UCSD-AML1 (cell line): ENCODE results near the gene ABLIM3.
A peak's percentile ranks its signal among the peaks of the same experiment; 100 is the strongest.

Experiments used
- DNase-seq: peaks from one replicate; lab custom pipeline; 2025; ENCODE audit not compliant: unreplicated experiment; lab: John Stamatoyannopoulos, UW

Gene ABLIM3

DNA sequence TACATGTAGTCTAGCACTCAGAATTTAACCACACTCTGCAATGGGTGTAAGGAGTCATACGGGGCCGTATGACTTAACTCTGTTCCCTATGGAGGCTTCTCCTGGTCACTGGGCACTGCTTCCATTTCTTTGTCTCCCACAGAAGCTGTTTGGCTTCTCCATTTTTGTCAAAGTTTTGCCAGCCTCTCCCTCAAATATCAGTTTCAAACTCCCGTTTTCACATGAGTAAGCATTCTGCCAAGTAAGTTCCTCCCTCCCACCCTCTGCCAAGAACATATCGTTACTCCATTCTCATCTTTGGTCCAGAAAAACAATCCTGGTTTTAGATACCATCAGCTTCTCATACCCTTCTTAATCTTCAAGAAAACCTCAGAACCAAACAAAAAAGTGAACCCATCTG, 136.5 kb downstream of the ABLIM3 start:
- DNase-seq = no peak

DNA sequence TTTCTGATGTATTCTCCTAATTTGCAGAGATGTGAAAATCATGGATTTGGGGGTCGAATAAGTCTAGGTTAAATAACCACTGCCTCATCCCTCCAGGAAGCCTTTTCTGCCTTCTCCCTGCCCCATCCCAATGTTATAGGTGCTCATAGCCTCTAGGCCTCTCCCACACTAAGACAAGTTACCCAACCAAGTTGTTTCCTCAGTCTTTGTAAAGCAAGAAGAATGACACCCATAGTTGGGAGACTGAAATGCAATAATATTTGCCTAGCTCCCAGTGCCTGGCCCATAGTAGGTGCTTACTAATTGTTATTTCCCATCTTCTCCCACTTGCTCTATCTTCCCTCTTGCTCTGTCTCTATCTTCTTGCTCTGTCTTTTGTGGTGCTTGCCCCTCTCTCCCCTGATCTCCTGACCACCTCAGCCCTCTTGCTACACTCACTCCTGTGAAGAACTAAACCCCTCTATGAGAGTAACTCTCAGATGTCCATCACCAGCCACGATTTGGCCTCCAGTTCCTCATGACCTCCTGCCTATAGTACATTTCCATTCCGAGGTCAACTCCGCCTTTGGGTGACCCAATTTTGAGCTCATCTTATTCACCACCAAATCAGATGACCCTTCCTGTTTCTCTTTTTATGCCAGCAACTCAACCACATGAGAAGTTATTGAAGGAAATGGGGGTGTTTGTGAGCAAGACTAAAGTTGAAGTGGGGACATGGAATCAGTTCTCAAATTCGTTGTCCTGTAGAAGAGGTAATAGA, 137.3 kb downstream of the ABLIM3 start:
- no peak for DNase-seq

DNA sequence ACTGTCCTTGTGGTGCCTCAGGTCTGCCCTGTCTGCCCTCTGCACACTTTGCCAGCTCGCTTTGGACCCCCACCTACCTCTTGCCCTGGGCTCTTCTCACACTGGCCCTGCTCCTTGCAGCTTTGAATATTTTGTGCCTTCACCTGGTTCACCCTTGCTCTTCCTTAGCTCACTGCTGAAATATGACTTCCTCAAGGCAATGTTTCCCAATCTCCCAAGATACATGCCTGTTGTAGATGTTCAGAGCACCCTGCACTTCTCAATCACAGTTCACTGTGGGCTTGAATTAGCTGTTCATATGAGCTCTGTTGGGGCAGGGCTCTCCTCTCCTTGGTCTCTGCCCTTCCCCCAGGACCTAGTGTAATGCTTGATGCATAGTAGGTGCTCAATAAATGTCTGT, 138.4 kb downstream of the ABLIM3 start:
- no peak for DNase-seq

DNA sequence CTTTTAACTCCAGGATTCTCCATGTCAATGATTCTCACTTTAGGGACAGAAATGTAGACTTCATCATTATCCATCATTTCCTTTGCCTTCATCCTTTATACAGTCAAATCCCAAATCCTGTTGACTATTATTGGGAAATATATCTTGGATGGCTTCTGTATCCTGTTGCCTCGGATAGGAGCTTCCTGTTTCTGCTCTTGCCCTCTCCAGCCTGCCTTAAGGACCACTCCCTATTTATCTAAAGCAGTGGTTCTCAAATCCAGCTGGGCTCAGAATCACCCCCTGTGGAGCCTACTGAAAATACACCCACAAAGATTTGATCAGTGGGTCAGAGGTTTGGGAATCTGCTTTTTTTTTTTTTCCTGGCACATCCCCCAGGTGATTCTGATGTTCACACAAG, 138.8 kb downstream of the ABLIM3 start:
- no peak for DNase-seq

DNA sequence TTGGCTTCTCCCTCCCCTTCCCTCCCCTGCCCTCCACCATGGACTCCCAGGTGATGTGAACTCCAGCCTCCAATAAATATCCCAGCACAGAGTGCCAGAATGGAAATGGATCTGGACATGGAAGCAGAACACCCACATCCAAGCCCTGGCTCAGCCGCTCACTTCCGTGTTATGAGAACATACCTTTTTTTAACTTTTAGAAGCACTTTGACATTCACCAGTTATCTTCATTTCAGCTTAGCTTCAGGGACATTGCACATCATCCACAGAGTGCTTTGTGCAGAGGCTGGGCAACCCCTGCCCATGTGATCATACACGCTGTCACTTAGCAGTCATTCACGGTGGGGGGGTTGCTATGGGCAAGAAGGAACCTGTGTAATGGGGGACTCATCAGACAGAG, 139.5 kb downstream of the ABLIM3 start:
- DNase-seq = no peak

DNA sequence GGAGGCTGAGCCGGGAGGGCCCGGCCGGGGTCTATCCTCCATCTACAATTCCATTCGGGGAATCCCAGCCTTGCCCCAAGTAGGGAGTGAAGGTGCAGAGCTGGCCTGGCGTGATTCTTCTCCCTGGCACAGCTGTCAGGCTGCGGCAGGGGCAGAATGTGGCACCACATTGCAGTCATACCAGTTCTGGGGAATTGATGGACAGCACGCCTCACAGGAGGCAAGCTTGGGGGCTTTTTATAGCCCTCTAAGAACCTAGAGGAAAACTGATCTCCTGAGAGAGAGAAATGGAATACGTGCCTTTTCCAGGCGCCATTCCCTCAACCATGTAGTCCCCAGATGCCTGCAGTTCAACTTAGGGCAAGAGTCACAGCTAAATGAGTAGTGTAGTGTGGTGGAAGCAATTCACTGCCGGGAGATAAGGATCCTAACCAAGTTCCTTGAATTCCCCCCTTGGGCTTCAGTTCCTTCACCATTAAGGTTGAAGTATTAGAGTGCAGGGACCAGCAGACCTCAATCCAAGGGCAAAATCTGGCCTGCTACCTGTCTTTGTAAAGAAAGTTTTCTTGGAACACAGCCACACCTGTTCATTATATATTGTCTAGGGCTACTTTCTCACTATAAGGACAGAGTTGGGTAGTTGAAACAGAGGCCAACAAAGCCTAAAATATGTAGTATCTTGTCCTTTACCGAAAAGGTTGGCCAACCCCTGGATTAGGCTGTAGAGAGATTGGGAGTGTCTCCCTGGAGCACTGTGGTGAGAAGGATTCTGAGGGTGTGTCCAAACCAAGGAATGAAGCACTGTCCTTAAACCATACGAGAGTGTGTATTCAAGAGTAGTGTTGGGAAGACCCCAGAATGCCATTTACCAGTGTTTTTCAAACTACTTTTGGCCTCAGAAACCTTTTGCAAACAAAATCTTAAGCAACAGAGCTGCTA, 141.0 kb downstream of the ABLIM3 start:
- DNase-seq = no peak

DNA sequence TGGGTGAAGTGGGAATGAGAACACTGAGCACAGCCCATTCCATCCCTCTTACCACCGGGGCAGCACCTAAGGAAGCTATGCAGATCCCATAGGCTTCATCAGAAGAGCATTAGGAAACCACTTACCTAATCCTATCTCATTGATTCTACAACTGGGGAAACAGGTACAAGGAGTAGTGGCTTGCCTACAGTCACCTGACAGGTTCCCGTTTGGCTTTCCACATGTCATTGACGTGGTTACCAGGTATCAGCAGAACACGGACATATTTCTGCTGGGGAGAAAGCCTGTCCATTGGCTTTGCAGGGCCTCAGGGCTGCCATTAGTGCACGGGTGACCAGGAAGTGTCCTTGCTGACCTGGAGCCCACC, 141.7 kb downstream of the ABLIM3 start:
- no peak for DNase-seq

DNA sequence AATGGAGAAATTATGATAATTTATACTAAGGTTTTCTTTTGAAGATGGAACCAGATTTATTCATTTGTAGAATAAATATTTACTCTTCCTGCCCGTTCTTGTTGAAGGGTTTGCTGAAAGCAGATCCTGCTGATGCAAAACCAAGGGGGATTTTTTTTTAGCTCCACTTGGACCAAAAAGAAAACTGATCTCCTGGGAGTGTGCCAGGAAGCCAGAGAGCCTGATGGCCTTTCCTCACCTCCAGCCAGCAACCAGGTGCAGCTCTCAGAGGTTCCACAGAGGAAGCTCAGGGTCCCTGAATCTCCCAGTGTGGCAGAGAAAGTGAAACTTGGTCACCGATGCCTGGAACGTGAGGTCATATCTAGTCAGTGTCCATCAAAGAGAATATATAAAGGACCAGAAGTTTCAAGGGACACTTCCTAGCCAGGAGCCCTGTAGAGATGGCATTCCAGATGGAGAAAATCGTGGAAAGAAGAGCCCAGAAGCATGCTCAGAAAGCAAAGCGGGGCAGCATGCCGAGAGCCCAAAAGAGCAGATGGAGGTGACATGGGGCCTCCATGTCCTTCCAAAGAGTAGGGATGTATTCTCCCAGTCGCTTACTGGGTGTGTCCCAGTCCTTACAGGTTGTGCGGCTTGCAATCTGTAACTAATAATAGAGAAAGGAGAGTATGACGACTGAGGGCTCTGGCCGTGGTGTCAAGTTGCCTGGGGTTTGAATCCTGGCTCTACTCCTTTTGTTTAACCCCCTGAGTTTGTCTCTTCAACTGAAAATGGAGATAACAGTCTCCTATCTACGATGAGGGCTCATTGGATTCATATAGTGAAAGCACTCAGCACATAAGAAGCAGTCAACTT, 142.6 kb downstream of the ABLIM3 start:
- DNase-seq = no peak

DNA sequence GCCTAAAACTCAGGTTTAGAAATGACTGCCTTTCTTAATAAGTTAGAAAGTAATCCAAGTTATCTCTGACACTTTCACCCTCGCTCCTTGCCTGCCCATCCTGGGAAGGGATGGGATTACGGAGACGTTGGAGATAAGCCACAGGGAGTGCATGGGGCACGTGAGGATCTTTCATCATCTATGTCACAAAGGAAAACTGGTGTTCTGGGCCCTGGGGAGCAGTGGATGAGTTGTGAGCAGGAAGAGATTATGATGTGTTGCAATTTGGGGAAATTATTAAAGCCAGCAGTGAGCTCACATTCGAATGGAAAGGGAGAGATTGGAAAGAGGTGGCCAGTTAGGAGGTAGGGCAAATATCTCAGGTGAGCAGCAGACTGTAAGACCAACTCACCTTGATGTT, 143.2 kb downstream of the ABLIM3 start:
- DNase-seq = no peak

DNA sequence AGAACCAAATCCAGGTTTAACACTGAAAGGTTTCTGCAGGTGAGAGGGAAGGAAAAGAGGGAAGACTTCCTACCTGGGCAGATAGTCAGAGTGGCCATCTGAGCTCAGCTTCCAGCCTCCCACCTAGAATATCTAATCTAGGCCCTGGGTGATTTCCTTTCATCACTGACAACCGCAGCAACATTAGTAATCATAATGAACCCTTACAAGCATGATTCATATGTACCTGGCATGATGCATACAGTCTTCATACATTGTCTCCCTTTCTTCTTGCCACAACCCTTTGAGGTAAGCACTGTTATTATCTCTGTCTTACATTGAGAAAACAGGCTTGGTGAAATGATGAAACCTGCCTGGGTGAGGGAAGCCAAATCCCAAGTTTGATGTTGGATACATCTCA, 143.9 kb downstream of the ABLIM3 start:
- no peak for DNase-seq

DNA sequence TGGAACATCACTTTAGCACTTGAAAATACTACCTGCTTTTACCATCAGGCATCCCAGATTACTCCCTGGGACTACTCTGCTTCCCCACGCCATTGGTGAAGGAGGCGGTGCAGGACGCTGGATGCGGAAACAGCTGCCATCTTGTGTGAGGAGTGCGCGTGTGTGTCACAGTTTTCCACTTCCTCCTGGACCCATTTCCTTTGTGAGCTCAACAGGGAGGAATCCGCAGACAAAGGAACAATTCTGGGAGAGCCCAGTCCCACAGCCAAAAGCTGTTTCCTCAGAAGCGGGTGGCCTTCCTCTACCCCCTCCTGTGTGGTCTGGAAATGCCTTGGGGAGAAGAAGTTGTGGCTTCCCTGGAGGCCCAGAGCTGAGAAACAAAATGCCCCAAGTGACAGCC, 147.1 kb downstream of the ABLIM3 start:
- peak; percentile 83 for DNase-seq

DNA sequence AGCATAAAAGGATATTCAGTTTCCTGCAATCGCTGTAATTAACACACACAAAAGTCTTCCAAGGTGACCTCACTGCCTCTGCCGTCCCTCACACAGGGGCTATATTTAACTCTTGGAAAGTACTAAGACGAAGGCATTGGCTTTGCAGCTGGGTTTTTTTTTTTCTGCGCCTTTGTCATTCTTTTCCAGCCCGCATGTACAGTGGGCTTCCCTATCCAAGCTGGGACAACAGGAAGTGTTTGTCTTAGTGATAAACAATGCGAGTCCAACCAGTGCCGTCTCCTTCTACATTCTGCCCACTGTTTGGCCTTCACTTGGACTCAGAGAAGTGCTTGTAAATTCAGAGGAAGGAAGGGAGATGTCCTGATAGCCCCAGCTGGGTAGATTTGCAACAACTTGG, 148.0 kb downstream of the ABLIM3 start:
- no peak for DNase-seq

DNA sequence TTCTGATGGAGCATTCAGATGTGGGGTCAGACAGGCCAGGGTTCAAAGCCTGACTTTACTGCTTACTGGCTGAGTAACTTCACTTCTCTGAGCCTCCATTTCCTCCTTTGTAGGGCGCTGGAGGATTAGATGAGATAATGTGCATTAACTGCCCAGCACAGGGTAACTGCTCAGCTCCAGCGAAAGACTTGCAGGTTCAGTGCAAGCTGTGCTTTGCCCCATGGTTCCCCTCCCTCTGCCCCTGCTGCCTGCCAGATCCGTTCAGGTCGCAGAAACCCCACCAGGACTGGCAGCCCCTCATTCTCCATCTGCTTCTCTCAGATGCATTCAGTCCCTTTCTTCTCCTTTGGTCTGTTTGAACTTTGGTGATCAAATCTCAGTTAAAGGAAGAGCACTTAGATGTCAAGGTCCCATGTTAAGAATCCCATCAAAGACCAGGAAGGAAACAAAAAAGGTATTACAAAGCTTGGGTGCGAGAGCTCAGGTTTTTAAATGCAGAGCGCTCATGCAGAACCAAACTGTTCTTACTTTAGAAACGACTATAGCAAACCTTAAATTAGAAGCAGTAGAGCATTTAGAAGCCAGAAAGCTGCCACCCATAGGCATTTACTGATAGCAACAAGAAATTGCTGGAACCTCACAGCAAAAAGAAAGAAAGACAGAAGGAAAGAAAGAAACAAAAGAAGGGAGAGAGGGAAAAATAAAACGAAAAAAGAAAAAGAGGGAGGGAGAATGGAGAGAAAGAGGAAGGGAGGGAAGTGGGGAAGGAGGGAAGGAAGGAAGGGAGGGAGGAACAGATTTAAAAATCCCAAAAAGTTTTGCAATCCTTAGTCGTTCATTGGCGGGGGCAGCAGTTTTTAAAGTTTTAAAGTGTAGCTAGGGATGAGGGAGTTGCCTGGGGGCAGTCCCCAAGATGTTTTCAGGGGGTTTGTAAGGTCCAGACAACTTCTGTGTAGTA, 153.9 kb downstream of the ABLIM3 start:
- DNase-seq = no peak

DNA sequence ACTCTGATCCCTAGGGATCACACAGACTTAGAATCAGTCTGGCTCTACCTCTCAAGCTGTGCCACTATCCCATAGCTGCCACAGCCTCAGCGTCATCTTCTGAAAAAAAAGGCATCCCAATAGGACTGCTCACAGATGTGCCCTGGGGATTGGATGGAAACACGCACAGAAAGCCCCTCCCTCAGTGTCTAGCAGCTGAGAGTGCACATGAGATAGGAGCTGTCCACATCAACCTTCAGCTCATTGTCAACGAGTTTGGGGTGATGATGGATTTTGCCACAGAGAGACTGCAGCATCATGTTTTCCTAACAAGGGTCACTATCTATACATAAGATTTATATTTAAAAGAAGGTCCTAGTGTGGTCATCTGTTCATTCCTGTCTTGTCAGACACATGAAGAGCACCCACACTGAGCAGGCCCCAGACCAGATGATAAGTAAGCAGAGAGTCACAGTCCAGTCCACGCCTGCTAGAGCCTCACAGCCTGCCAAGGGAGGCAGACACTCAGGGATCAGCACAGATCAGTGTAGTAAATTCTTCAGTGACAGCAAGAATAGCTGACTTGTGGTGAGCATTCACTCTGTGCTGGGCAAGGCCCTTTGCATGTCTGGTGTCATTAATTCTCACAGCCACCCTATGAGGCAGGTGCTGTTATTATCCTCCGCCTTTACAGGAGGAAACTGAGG, 156.2 kb downstream of the ABLIM3 start:
- DNase-seq = no peak

DNA sequence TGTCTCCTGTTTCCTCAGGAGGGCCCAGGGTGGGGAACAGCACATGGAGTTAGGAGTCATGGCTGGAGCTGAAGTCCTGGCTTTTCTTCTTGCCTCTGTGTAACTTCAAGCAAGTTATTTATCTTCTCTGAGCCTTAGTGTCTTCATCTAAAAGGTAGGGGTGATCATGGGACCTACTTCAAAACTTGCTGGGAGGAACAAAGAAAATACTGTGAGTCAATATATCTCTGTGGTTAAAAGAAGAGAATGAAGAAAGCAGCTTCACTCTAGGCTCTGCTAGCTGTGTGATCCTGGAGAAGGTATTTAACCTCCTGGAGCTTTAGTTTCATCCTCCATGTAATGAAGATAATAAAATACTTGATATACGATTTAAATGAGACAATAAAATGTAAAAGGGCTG, 156.9 kb downstream of the ABLIM3 start:
- DNase-seq = no peak

DNA sequence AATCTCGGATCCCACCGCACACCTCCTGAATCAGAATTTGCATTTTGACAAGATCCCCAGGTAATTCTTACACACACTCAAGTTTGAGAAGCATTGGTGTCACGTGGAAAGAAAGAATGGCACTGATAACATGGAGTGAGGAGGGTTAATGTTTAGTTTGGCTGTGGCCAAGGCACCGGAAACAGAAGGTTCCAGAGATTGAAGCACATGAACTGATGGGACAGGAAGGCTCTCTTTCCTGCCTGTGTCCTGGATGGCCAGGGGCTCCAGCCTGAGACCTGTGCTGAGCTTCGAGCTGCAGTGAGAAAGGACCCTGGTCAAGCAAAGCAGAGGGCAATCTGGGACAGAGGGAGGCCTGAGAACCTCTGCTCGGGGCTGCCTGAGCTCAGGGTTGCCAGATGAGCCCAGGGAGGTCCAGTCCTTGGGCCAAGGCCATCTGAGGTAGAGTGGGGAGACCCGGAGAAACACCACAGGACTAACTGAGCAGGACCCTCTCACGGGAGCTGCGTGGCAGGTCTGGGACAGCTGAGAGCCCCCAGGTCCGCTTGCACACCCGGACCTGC, 157.6 kb downstream of the ABLIM3 start:
- DNase-seq = peak; percentile 67

DNA sequence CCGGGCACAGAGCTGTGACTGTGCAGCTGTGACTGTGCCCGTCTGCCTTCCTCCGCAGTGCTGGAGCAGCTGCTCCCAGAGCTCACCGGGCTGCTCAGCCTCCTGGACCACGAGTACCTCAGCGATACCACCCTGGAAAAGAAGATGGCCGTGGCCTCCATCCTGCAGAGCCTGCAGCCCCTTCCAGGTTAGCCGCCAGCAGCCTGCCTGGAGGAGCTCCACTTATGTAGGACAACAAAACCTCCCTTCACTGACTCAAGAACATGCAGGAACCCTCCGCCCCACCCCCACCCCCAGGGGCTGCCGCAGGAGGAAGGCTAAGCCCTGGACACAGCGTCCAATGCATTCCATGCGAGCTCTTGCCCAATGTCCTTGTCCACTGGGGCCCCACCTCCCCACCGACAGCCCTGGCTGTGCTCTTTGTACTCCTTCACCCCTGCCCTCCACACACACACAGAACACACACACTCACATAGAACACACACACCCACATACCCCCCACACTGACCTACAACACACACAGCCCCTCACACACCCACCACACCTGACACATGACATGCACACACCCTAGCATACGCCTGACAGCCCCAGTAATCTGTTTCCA, 158.3 kb downstream of the ABLIM3 start:
- no peak for DNase-seq

DNA sequence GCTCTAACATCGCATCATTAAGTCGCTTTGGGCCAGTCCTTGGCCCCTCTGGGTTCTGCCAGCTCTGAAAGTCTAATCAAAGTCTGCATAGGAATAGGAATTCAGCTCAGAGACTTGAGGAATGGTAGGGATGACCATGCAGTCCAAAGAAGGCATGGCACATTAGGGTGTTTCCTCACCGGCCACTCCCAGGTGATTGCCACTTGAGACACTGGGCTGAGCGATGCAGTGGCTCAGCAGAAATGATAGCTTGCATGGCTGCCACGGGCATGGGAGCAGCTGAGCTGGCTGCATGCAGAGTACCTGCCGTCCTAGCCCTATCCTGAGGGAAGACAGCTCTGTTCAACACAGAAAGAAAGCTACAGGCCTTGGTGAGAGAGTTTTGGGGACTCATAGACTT, 159.1 kb downstream of the ABLIM3 start:
- DNase-seq = no peak
